SU-DHL-6 (cell line): Measurements from ENCODE around the gene ETV6.

Experiments used
- H2AFZ ChIP-seq: fragments of 200-600 bp; sonication (generic); 2 replicates; pipeline ENCODE4 v1.6.1; 2014; ENCODE audit warnings: low read depth, mild to moderate bottlenecking, moderate library complexity, mixed read lengths, antibody characterized with exemption, low read length; ENCODE audit not compliant: severe bottlenecking
- H3F3A ChIP-seq: fragments of 200-600 bp; shearing (Covaris generic); 2 replicates; pipeline ENCODE4 v1.6.0; 2016; ENCODE audit warnings: antibody characterized with exemption, mild to moderate bottlenecking; ENCODE audit not compliant: insufficient read depth
- H3K27ac ChIP-seq: fragments of 200-600 bp; sonication (generic); 2 replicates; pipeline ENCODE4 v1.5.1; 2016; ENCODE audit warnings: low read depth, mild to moderate bottlenecking, low read length, moderate library complexity, mixed read lengths
- H3K27me3 ChIP-seq: fragments of 200-600 bp; sonication (generic), shearing (Covaris generic); 2 replicates; pipeline ENCODE4 v1.6.0; 2014; ENCODE audit warnings: mild to moderate bottlenecking, low read length
- H3K36me3 ChIP-seq: fragments of 200-600 bp; sonication (generic); 2 replicates; pipeline ENCODE4 v1.6.1; 2014; ENCODE audit warnings: mild to moderate bottlenecking, low read length, mixed read lengths
- H3K4me2 ChIP-seq: fragments of 300-600, 200-600 bp; shearing (Covaris generic), sonication (generic); 2 replicates; pipeline ENCODE4 v1.6.0; 2014; ENCODE audit warnings: low read length, low read depth, mild to moderate bottlenecking; ENCODE audit not compliant: poor library complexity, severe bottlenecking
- H3K4me3 ChIP-seq: fragments of 200-600 bp; sonication (generic); 2 replicates; pipeline ENCODE4 v1.5.1; 2014; ENCODE audit warnings: antibody characterized with exemption, low read length, mild to moderate bottlenecking, mixed read lengths; ENCODE audit not compliant: insufficient read depth, poor library complexity, severe bottlenecking
- H3K79me2 ChIP-seq: fragments of 200-600 bp; sonication (generic); 2 replicates; pipeline ENCODE4 v1.6.1; 2014; ENCODE audit warnings: mild to moderate bottlenecking, low read length, moderate library complexity; ENCODE audit not compliant: insufficient read depth
- H3K9ac ChIP-seq: fragments of 200-600 bp; sonication (generic); 2 replicates; pipeline ENCODE4 v1.7.0; 2014; ENCODE audit warnings: mild to moderate bottlenecking, low read length
- H3K9me2 ChIP-seq: fragments of 200-600 bp; sonication (generic); replicated peaks from 2 replicates; pipeline ENCODE4 v1.6.1; 2014; ENCODE audit warnings: low read length; ENCODE audit not compliant: insufficient read depth
- H3K9me3 ChIP-seq: fragments of 200-600 bp; sonication (generic); 2 replicates; pipeline ENCODE4 v1.6.1; 2014; ENCODE audit warnings: low read length, mixed read lengths; ENCODE audit not compliant: insufficient read depth
- H4K20me1 ChIP-seq: fragments of 200-600 bp; sonication (generic); 2 replicates; pipeline ENCODE4 v1.6.1; 2014; ENCODE audit warnings: low read depth, mild to moderate bottlenecking, antibody characterized with exemption, low read length, moderate library complexity, mixed read lengths
- EZH2phosphoT487 ChIP-seq: fragments of 200-600 bp; sonication (generic), shearing (Covaris generic); conservative IDR thresholded peaks from 2 replicates; pipeline ENCODE4 v1.6.1; 2018; ENCODE audit warnings: mild to moderate bottlenecking, antibody characterized with exemption, low read length, moderate library complexity, mixed read lengths
- TF ChIP-seq, protein P1 (sequence below): fragments of 200-600 bp; sonication (generic); IDR thresholded peaks from one replicate; pipeline ENCODE4 v1.5.1; 2017; ENCODE audit warnings: antibody characterized with exemption, mild to moderate bottlenecking, low read length, moderate library complexity; ENCODE audit not compliant: insufficient read depth, poor library complexity, severe bottlenecking

Gene ETV6

GRCh38 chr12:11854011-11854499 is 204.6 kb downstream of the ETV6 start:
- H3K27me3 ChIP-seq, result no peaks in the 10 kb centered on the region
- H3K36me3 ChIP-seq, result no peaks in the 10 kb centered on the region

DNA sequence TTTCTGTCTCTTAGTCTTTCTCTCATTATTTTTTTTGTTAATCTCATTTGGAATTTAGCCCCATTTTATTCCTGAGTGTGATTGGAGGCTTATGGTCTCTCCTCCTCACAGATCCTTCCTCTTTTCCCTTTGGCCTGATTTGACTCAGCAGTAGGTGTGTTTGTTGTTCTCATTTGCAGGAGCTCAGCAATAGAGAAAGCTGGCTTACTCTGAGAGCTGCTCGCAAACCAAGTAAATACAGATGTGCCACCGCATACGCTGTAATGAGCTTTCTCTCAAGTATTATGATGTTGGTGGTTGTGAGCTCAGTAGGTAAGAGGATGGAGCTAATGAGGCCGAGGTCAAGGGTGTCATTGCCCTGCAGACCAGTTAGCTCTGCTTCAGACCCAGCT is 206.5 kb downstream of the ETV6 start:
- Histone ChIP-seq H3F3A (no peaks in the 10 kb centered on the region), H3K36me3 (no peaks in the 10 kb centered on the region), H3K4me2 (no peak overlapping the region), H3K27ac (no peak overlapping the region), H3K9me2 (no peaks in the 10 kb centered on the region), H4K20me1 (no peaks in the 10 kb centered on the region), H3K4me3 (no peak overlapping the region), H3K27me3 (no peaks in the 10 kb centered on the region), H3K9ac (no peak overlapping the region), H2AFZ (no peak overlapping the region), H3K79me2 (no peaks in the 10 kb centered on the region), H3K9me3 (no peaks in the 10 kb centered on the region)
- TF ChIP-seq EZH2phosphoT487, result no peak
- TF ChIP-seq, protein P1, sequence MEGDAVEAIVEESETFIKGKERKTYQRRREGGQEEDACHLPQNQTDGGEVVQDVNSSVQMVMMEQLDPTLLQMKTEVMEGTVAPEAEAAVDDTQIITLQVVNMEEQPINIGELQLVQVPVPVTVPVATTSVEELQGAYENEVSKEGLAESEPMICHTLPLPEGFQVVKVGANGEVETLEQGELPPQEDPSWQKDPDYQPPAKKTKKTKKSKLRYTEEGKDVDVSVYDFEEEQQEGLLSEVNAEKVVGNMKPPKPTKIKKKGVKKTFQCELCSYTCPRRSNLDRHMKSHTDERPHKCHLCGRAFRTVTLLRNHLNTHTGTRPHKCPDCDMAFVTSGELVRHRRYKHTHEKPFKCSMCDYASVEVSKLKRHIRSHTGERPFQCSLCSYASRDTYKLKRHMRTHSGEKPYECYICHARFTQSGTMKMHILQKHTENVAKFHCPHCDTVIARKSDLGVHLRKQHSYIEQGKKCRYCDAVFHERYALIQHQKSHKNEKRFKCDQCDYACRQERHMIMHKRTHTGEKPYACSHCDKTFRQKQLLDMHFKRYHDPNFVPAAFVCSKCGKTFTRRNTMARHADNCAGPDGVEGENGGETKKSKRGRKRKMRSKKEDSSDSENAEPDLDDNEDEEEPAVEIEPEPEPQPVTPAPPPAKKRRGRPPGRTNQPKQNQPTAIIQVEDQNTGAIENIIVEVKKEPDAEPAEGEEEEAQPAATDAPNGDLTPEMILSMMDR, result no peak

More at GRCh38 chr12:11854011-11854499, 204.6 kb downstream of the ETV6 start:
- no peaks in the 10 kb centered on the region for H3F3A ChIP-seq
- no peaks in the 10 kb centered on the region for H4K20me1 ChIP-seq
- no peak overlapping the region for H3K27ac ChIP-seq
- no peaks in the 10 kb centered on the region for H3K9me3 ChIP-seq
- no peaks in the 10 kb centered on the region for H3K79me2 ChIP-seq
- no peak for TF ChIP-seq EZH2phosphoT487
- TF ChIP-seq, protein P1, result no peak
- no peak overlapping the region for H3K4me3 ChIP-seq
- no peak overlapping the region for H3K4me2 ChIP-seq
- no peaks in the 10 kb centered on the region for H3K9me2 ChIP-seq
- H3K9ac ChIP-seq, result no peak overlapping the region
- no peak overlapping the region for H2AFZ ChIP-seq

GRCh38 chr12:11856971-11857370 is 207.5 kb downstream of the ETV6 start:
- Histone ChIP-seq H3K27ac (no peak overlapping the region), H3K27me3 (no peaks in the 10 kb centered on the region), H3K9me2 (no peaks in the 10 kb centered on the region), H3K9me3 (no peaks in the 10 kb centered on the region), H4K20me1 (no peaks in the 10 kb centered on the region), H3K79me2 (no peaks in the 10 kb centered on the region), H3K4me3 (no peak overlapping the region), H2AFZ (no peak overlapping the region), H3F3A (no peaks in the 10 kb centered on the region), H3K9ac (no peak overlapping the region), H3K4me2 (no peak overlapping the region), H3K36me3 (no peaks in the 10 kb centered on the region)
- TF ChIP-seq, protein P1, result no peak
- TF ChIP-seq EZH2phosphoT487, result no peak
